H1 (cell line): ENCODE data around the gene GSTCD. TPM values are rescaled to one million over a fixed set of nuclear protein-coding genes. Genes with fewer than 3 reads are reported as not detected.

Experiments used
- CTCF ChIA-PET: fragments of 300-600 bp; sonication (Branson Sonifier 250); formaldehyde crosslinking; loops from one replicate; lab custom pipeline; 2021; ENCODE audit not compliant: partially characterized antibody; lab: Charles Lee
- POLR2A ChIA-PET: fragments of 300-600 bp; sonication (Branson Sonifier 250); formaldehyde crosslinking; loops from one replicate; lab custom pipeline; 2021; ENCODE audit warnings: inconsistent platforms; ENCODE audit not compliant: partially characterized antibody; lab: Charles Lee
- DNase-seq, 2 experiments: peaks; one replicate each; pipeline versions ENCODE4 v3.0.0 to v3.0.0-alpha.2; 2010 to 2022; ENCODE audit warnings: low spot score in 2 of 2, low read depth in 1 of 2, mixed read lengths in 1 of 2
- FAIRE-seq: peaks from 2 replicates; lab custom pipeline; 2011; peaks lifted over from hg19 to GRCh38; lab: Jason Lieb, UNC
- H2AFZ ChIP-seq: 2 replicates; pipeline ENCODE4 v1.8.1; 2012; ENCODE audit warnings: low read length, inconsistent platforms
- H2AK5ac ChIP-seq: 2 replicates; pipeline ENCODE4 v1.6.1; 2013; ENCODE audit warnings: low read depth, low read length
- H2BK120ac ChIP-seq: replicated peaks from 2 replicates; pipeline ENCODE3; 2013; ENCODE audit warnings: low read depth, low read length, inconsistent platforms
- H2BK12ac ChIP-seq: 2 replicates; pipeline ENCODE4 v1.6.1; 2013; ENCODE audit warnings: low read depth, low read length
- H2BK15ac ChIP-seq: 2 replicates; pipeline ENCODE4 v1.6.1; 2013; ENCODE audit warnings: low read length
- H2BK20ac ChIP-seq: 2 replicates; pipeline ENCODE4 v1.6.1; 2013; ENCODE audit warnings: low read length
- H2BK5ac ChIP-seq: 2 replicates; pipeline ENCODE4 v1.6.1; 2013; ENCODE audit warnings: low read depth, low read length
- H3K14ac ChIP-seq: 2 replicates; pipeline ENCODE4 v1.6.1; 2013; ENCODE audit warnings: inconsistent platforms; ENCODE audit not compliant: insufficient read length
- H3K18ac ChIP-seq: 2 replicates; pipeline ENCODE4 v1.6.1; 2013; ENCODE audit warnings: low read length; ENCODE audit errors: extremely low read depth
- H3K23ac ChIP-seq: 2 replicates; pipeline ENCODE4 v1.6.1; 2013; ENCODE audit warnings: inconsistent platforms; ENCODE audit not compliant: insufficient read length
- H3K23me2 ChIP-seq: 2 replicates; pipeline ENCODE4 v1.6.1; 2013; ENCODE audit warnings: low read depth, low read length
- H3K27ac ChIP-seq: 2 replicates; pipeline ENCODE4 v1.6.1; 2011; ENCODE audit warnings: low read depth, low read length, inconsistent platforms
- H3K27me3 ChIP-seq, 4 experiments: replicated peaks in 1 of 4; 1 replicate in 1 of 4; 2 replicates in 3 of 4; pipeline versions ENCODE4 v1.6.1 to v1.8.1; 2011 to 2013; ENCODE audit warnings: low read length in 3 of 4, mild to moderate bottlenecking in 3 of 4, inconsistent platforms in 2 of 4, mixed read lengths in 2 of 4, moderate library complexity in 1 of 4; ENCODE audit not compliant: control insufficient read depth in 3 of 4, insufficient read depth in 3 of 4; ENCODE audit errors: extremely low read depth in 1 of 4
- H3K36me3 ChIP-seq, 4 experiments: 2 replicates each; pipeline versions ENCODE4 v1.6.1 to v1.8.1; 2011 to 2013; ENCODE audit warnings: mild to moderate bottlenecking in 4 of 4, low read length in 3 of 4, moderate library complexity in 2 of 4, control low read depth in 1 of 4, inconsistent platforms in 1 of 4; ENCODE audit not compliant: insufficient read depth in 4 of 4, control insufficient read depth in 2 of 4
- H3K4ac ChIP-seq: replicated peaks from 2 replicates; pipeline ENCODE3; 2013; ENCODE audit warnings: low read length, low read depth, mixed read lengths, inconsistent platforms; ENCODE audit not compliant: insufficient read length
- H3K4me1 ChIP-seq, 4 experiments: replicated peaks in 1 of 4; 1 replicate in 1 of 4; 2 replicates in 3 of 4; pipeline versions ENCODE4 v1.6.1 to v1.8.1; 2011 to 2013; ENCODE audit warnings: low read length in 3 of 4, inconsistent platforms in 2 of 4, mixed read lengths in 1 of 4; ENCODE audit not compliant: insufficient read depth in 4 of 4, control insufficient read depth in 3 of 4
- H3K4me2 ChIP-seq, 2 experiments: 2 replicates each; pipeline versions ENCODE4 v1.6.1 to v1.8.1; 2011 to 2013; ENCODE audit warnings: low read depth in 2 of 2, low read length in 2 of 2, control low read depth in 1 of 2, inconsistent platforms in 1 of 2, mild to moderate bottlenecking in 1 of 2; ENCODE audit not compliant: insufficient read depth in 1 of 2
- H3K4me3 ChIP-seq, 4 experiments: fragments of 200-600, 300-600 bp in 1 of 4; sonication (generic), shearing (Covaris generic), sonication (Bioruptor Twin) in 1 of 4; 2 replicates each; pipeline versions ENCODE4 v1.5.1 to v1.8.1; 2011 to 2016; ENCODE audit warnings: low read length in 4 of 4, low read depth in 3 of 4, control low read depth in 2 of 4, inconsistent platforms in 2 of 4, mild to moderate bottlenecking in 2 of 4, mixed read lengths in 1 of 4, moderate library complexity in 1 of 4; ENCODE audit not compliant: insufficient read depth in 2 of 4; ENCODE audit errors: extremely low read depth in 1 of 4
- H3K56ac ChIP-seq: replicated peaks from 2 replicates; pipeline ENCODE3; 2013; ENCODE audit warnings: low read depth, mild to moderate bottlenecking, mixed read lengths, low read length, inconsistent platforms; ENCODE audit not compliant: insufficient read length
- H3K79me1 ChIP-seq: 2 replicates; pipeline ENCODE4 v1.6.1; 2013; ENCODE audit warnings: low read depth, low read length, control low read depth
- H3K79me2 ChIP-seq, 2 experiments: 2 replicates each; pipeline versions ENCODE4 v1.6.1 to v1.8.1; 2012 to 2013; ENCODE audit warnings: low read length in 2 of 2, mild to moderate bottlenecking in 2 of 2, inconsistent platforms in 1 of 2; ENCODE audit not compliant: insufficient read depth in 2 of 2, control insufficient read depth in 1 of 2
- H3K9ac ChIP-seq, 4 experiments: replicated peaks in 1 of 4; 1 replicate in 1 of 4; 2 replicates in 3 of 4; pipeline versions ENCODE4 v1.6.1 to v1.8.1; 2011 to 2013; ENCODE audit warnings: low read depth in 3 of 4, low read length in 3 of 4, control low read depth in 2 of 4, mild to moderate bottlenecking in 2 of 4, moderate library complexity in 2 of 4, inconsistent platforms in 1 of 4; ENCODE audit errors: extremely low read depth in 1 of 4
- H3K9me3 ChIP-seq, 2 experiments: 2 replicates each; pipeline versions ENCODE4 v1.6.1 to v1.8.1; 2012 to 2013; ENCODE audit warnings: mild to moderate bottlenecking in 2 of 2, moderate library complexity in 2 of 2, control low read depth in 1 of 2, inconsistent platforms in 1 of 2, low read depth in 1 of 2, low read length in 1 of 2, mixed read lengths in 1 of 2; ENCODE audit not compliant: insufficient read depth in 2 of 2
- H4K20me1 ChIP-seq, 2 experiments: replicated peaks in 1 of 2; 2 replicates each; pipeline versions ENCODE3 to v1.8.1; 2011 to 2013; ENCODE audit warnings: inconsistent platforms in 2 of 2, low read length in 2 of 2, mild to moderate bottlenecking in 1 of 2; ENCODE audit not compliant: insufficient read depth in 2 of 2, control insufficient read depth in 1 of 2
- H4K5ac ChIP-seq: 2 replicates; pipeline ENCODE4 v1.6.1; 2013; ENCODE audit warnings: low read length, low read depth, mixed read lengths, inconsistent platforms; ENCODE audit not compliant: insufficient read length
- H4K8ac ChIP-seq: 2 replicates; pipeline ENCODE4 v1.8.0; 2013; ENCODE audit warnings: mild to moderate bottlenecking, moderate library complexity, low read length, inconsistent platforms; ENCODE audit not compliant: insufficient read depth; ENCODE audit errors: extremely low read depth
- H4K91ac ChIP-seq: replicated peaks from 2 replicates; pipeline ENCODE3; 2013; ENCODE audit warnings: low read length, mixed read lengths, inconsistent platforms; ENCODE audit not compliant: insufficient read length
- HDAC2 ChIP-seq, 2 experiments: fragments of 300-600 bp in 1 of 2; sonication (generic) in 1 of 2; IDR thresholded peaks; 2 replicates each; pipeline ENCODE4 v1.6.1; 2011 to 2012; ENCODE audit warnings: low read depth in 2 of 2, low read length in 2 of 2, mild to moderate bottlenecking in 2 of 2, moderate library complexity in 2 of 2, borderline replicate concordance in 1 of 2, inconsistent platforms in 1 of 2
- RXRA ChIP-seq: IDR thresholded peaks from 2 replicates; pipeline ENCODE4 v1.6.1; 2011; ENCODE audit warnings: low read depth, mild to moderate bottlenecking, low read length, moderate library complexity; ENCODE audit not compliant: insufficient read depth
- SRF ChIP-seq: IDR thresholded peaks from 2 replicates; pipeline ENCODE4 v1.6.1; 2011; ENCODE audit warnings: mild to moderate bottlenecking, low read depth, low read length, moderate library complexity
- WGBS, 2 experiments: shearing (Covaris generic) in 1 of 2; methylation state at CpG; one replicate each; pipeline versions ENCODE4 v1.1.6 to v1.1.7; 2013 to 2015; ENCODE audit warnings: low lambda C conversion rate in 2 of 2, mixed read lengths in 2 of 2, inconsistent platforms in 1 of 2, low coverage in 1 of 2, missing lambda C conversion rate in 1 of 2; ENCODE audit not compliant: insufficient replicate concordance in 2 of 2, insufficient coverage in 1 of 2, insufficient read length in 1 of 2; ENCODE audit errors: extremely low coverage in 1 of 2, missing lambda C conversion rate in 1 of 2; 5-methylcytosine and 5-hydroxymethylcytosine counted together
- polyA plus RNA-seq, 7 experiments: library from polyadenylated mRNA; depleted of rRNA in 3 of 7; stranded (reverse) in 5 of 7; unstranded in 2 of 7; fragments of >200 nt in 5 of 7; fragments of 200-250 nt in 2 of 7; gene quantifications; 1 replicate in 5 of 7; 2 replicates in 1 of 7; 4 replicates in 1 of 7; pipeline versions ENCODE4 v1.2.1 to v1.2.3, GENCODE V29; 2011 to 2013; ENCODE audit warnings: missing spikeins in 2 of 7, mixed read lengths in 2 of 7
- total RNA-seq: library from RNA; stranded (reverse); fragmentation: NEBNext Ultra II Directional; extraction: Animal tissue kit (Norgen Biotek cat#: 25700); gene quantifications from 2 replicates; pipeline ENCODE4 v1.2.1, GENCODE V29; 2021
- TF ChIP-seq, protein P1 (sequence below): IDR thresholded peaks from 2 replicates; pipeline ENCODE4 v1.6.1; 2012; ENCODE audit warnings: low read length, inconsistent platforms
- TF ChIP-seq, protein P2 (sequence below): IDR thresholded peaks from 2 replicates; pipeline ENCODE4 v1.6.1; 2012; ENCODE audit warnings: inconsistent platforms

The GSTCD gene
- total and polyA plus RNA-seq, 2 of the 8 experiments (the other 6 are each of a cell fraction or from before 2014, with no cell fraction given), result 8.5 to 24.6 TPM

DNA sequence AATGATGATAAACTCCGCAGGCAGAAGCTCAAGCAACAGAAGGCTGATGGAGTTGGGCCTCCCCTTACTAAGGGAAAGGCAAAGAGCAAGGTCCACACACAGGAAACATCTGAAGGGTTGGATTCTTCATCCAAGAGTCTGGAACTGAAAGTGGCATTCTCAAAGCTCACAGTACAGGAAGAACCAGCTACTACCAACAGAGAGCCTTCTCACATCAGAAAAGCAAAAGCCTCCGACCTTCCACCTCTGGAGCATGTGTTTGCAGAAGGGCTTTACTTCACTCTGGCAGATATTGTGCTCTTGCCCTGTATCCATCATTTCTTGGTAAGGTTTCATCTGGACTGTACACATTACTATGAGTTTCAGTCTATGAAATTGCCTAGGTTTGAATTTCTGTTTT lies 10.6 kb downstream of the GSTCD start:
- Histone ChIP-seq H2BK20ac (no peak overlapping the region), H3K9me3 (peaks cover 0 to 2% of the 10 kb centered on the region in 2 experiments; a peak in 2 of 4 replicates), H3K4me3 (no peak overlapping the region), H2AK5ac (no peak overlapping the region), H3K23me2 (no peaks in the 10 kb centered on the region), H3K79me1 (no peaks in the 10 kb centered on the region), H3K79me2 (peaks cover 0 to 22% of the 10 kb centered on the region in 2 experiments; a peak in 2 of 4 replicates), H3K18ac (no peak overlapping the region), H3K27me3 (no peaks in the 10 kb centered on the region), H2BK5ac (no peak overlapping the region), H4K91ac (no peak overlapping the region), H3K4ac (no peak overlapping the region), H3K36me3 (peaks cover 0 to 23% (median 7%) of the 10 kb centered on the region in 4 experiments; a peak in 4 of 8 replicates), H3K23ac (no peak overlapping the region), H2AFZ (no peak overlapping the region), H4K5ac (no peak overlapping the region), H3K14ac (no peak overlapping the region), H2BK12ac (no peak overlapping the region), H3K56ac (no peak overlapping the region), H3K27ac (no peak overlapping the region), H4K8ac (no peak overlapping the region), H3K4me1 (no peaks in the 10 kb centered on the region), H3K4me2 (no peak overlapping the region), H3K9ac (no peak overlapping the region), H4K20me1 (no peaks in the 10 kb centered on the region), H2BK120ac (no peak overlapping the region), H2BK15ac (no peak overlapping the region)
- FAIRE-seq, result no peak
- ChIA-PET CTCF (interaction anchor here (1.5 kb wide), 1 partner anchor 9 kb away, joined by 4 read pairs; no protein-coding TSS in a partner anchor), POLR2A (interaction anchor here (1.1 kb wide), 1 partner anchor 8 kb away, joined by 3 read pairs; no protein-coding TSS in a partner anchor)
- no peak for DNase-seq
- TF ChIP-seq, protein P1, sequence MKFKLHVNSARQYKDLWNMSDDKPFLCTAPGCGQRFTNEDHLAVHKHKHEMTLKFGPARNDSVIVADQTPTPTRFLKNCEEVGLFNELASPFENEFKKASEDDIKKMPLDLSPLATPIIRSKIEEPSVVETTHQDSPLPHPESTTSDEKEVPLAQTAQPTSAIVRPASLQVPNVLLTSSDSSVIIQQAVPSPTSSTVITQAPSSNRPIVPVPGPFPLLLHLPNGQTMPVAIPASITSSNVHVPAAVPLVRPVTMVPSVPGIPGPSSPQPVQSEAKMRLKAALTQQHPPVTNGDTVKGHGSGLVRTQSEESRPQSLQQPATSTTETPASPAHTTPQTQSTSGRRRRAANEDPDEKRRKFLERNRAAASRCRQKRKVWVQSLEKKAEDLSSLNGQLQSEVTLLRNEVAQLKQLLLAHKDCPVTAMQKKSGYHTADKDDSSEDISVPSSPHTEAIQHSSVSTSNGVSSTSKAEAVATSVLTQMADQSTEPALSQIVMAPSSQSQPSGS, result no peak
- TF ChIP-seq HDAC2 (IDR thresholded peaks at IDR 0.05; ENCODE audit: borderline replicate concordance in 1 of 2, low read depth in 2 of 2, low read length in 2 of 2), result no peak
- TF ChIP-seq, protein P2, sequence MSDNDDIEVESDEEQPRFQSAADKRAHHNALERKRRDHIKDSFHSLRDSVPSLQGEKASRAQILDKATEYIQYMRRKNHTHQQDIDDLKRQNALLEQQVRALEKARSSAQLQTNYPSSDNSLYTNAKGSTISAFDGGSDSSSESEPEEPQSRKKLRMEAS, result no peak
- TF ChIP-seq SRF, result no peak
- no peak for TF ChIP-seq RXRA
- WGBS, 2 experiments, result 83% methylated on average over 2 of the region's 2 CpGs; no CpG with 5 or more reads in 1 of the 2 experiments
